Adrenal gland (tissue), 12 donors: ENCODE results near the gene PLEKHA7. TPM values are rescaled to one million over a fixed set of nuclear protein-coding genes. Genes with fewer than 3 reads are reported as not detected.

Experiments
- DNase-seq, 7 donors: peaks; one replicate each; pipeline ENCODE4 v3.0.0-alpha.2; 2019 to 2020
- H3K27ac ChIP-seq, 5 donors: fragments of 200-600 bp; sonication (generic) in 4 of 5; 1 replicate in 3 of 5; 2 replicates in 2 of 5; pipeline versions ENCODE4 v1.5.1 to v1.8.0; 2016 to 2020; ENCODE audit warnings: mild to moderate bottlenecking in 1 of 5
- H3K27me3 ChIP-seq: fragments of 200-600 bp; 2 replicates; pipeline ENCODE4 v1.8.0; 2021
- H3K36me3 ChIP-seq, 2 donors: fragments of 200-600 bp; replicated peaks in 1 of 2; 1 replicate in 1 of 2; 2 replicates in 1 of 2; pipeline versions ENCODE4 v1.5.1 to v1.8.0; 2018 to 2022
- H3K4me1 ChIP-seq, 2 donors: fragments of 200-600 bp; replicated peaks in 1 of 2; 1 replicate in 1 of 2; 2 replicates in 1 of 2; pipeline versions ENCODE4 v1.5.1 to v1.8.0; 2018 to 2021
- H3K4me3 ChIP-seq, 4 donors: fragments of 200-600 bp; sonication (generic) in 3 of 4; one replicate each; pipeline ENCODE4 v1.5.1; 2016 to 2018
- H3K9me3 ChIP-seq, 3 donors: fragments of 200-600 bp; sonication (generic) in 1 of 3; replicated peaks in 1 of 3; 1 replicate in 2 of 3; 2 replicates in 1 of 3; pipeline versions ENCODE4 v1.5.1 to v1.8.0; 2016 to 2021
- POLR2A ChIP-seq, 2 donors: fragments of 450-650 bp; IDR thresholded peaks; one replicate each; pipeline ENCODE4 v1.6.1; 2017; ENCODE audit warnings: antibody characterized with exemption in 2 of 2, mild to moderate bottlenecking in 2 of 2, moderate library complexity in 1 of 2
- WGBS, 4 donors: extraction: QIAGEN DNeasy Blood & Tissue Kit in 2 of 4; methylation state at CpG; one replicate each; pipeline versions ENCODE4 v1.1.5 to v1.1.7; 2013 to 2017; 5-methylcytosine and 5-hydroxymethylcytosine counted together
- intact Hi-C, 2 donors: fragments of 100-400 bp; cut with DNase I; formaldehyde crosslinking; loops; one replicate each; pipeline versions ENCODE4 v1.14.1 to v1.15.0; 2022 to 2023
- polyA plus RNA-seq, 3 donors: library from polyadenylated mRNA; stranded (reverse); fragments of 200-250 nt in 2 of 3; fragments of 350-450 nt in 1 of 3; fragmentation: Illumina TruSeq in 1 of 3; extraction: RNeasy Lipid Tissue Mini Kit (QIAGEN cat#74804) in 1 of 3; gene quantifications; one replicate each; pipeline ENCODE4 v1.2.3, GENCODE V29; 2013 to 2014
- total RNA-seq, 9 donors: library from RNA; depleted of rRNA in 4 of 9; stranded (reverse); fragments of >200 nt in 4 of 9; fragments of 120-200 nt in 1 of 9; fragmentation: NEBNext Ultra II Directional in 1 of 9; extraction: Animal tissue kit (Norgen Biotek cat#: 25700) in 1 of 9; gene quantifications; one replicate each; pipeline versions ENCODE4 v1.1.0 to v1.2.4, GENCODE V29; 2013 to 2023
- TF ChIP-seq, protein P1 (sequence below), 6 experiments: fragments of 450-650 bp in 4 of 6; fragments of 200-600 bp in 2 of 6; sonication (generic) in 1 of 6; IDR thresholded peaks; 1 replicate in 5 of 6; 2 replicates in 1 of 6; pipeline versions ENCODE4 v1.5.1 to v1.8.0; 2016 to 2021; ENCODE audit warnings: antibody characterized with exemption in 6 of 6, mild to moderate bottlenecking in 2 of 6, moderate library complexity in 1 of 6
- donor health status: healthy with polysubstance abuse.
- donor health status: Bipolar disorder and iron deficiency.
- donor health status: DM: yes; HTN: yes; CAD: no.
- donor health status: DM: no; HTN: no; CAD: no.
- donor health status: DM: no; HTN: no; CAD: no.
- donor health status: DM: yes; HTN: yes; CAD: no.

PLEKHA7 gene
- total and polyA plus RNA-seq, 12 donors, result 0.54 to 23.7 (median 2.7) TPM

DNA sequence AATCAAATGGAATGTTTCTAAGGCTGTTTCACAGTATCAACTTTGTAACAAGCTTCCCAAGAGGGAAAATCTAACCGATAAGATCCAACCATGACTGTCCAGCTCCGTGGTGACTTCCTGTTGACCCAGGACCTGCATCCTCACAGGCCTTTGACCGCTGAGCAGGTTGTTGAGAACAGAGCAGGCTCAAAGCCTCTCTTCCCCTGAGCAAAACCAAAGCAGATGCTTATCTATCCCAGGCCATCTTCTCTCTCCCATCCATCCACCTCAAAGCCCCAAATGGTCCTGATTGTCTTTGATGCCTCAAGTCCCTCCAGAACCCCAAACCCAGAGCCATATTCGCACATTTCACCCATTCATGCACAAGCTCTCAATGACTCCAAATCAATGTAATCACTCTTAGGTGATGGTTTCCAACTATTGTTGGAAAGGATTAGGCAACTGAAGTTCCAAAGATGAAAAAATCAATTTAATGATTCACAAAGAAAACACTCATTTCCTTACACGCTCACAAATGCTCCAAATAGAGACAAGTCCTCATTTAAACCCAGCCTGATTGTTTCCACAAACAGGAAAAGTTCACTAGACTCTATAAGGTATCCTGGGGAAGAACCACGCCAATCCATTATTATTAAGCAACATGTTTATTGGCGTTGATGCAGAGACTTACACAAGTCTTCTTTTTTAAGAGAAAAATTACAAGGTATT, 227.0 kb downstream of the PLEKHA7 start:
- TF ChIP-seq, protein P1, sequence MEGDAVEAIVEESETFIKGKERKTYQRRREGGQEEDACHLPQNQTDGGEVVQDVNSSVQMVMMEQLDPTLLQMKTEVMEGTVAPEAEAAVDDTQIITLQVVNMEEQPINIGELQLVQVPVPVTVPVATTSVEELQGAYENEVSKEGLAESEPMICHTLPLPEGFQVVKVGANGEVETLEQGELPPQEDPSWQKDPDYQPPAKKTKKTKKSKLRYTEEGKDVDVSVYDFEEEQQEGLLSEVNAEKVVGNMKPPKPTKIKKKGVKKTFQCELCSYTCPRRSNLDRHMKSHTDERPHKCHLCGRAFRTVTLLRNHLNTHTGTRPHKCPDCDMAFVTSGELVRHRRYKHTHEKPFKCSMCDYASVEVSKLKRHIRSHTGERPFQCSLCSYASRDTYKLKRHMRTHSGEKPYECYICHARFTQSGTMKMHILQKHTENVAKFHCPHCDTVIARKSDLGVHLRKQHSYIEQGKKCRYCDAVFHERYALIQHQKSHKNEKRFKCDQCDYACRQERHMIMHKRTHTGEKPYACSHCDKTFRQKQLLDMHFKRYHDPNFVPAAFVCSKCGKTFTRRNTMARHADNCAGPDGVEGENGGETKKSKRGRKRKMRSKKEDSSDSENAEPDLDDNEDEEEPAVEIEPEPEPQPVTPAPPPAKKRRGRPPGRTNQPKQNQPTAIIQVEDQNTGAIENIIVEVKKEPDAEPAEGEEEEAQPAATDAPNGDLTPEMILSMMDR (IDR thresholded peaks at IDR 0.05), result no peak
- TF ChIP-seq POLR2A (IDR thresholded peaks at IDR 0.05), result no peak
- peaks cover 4 to 15% of the 10 kb centered on the region in 2 donors for H3K4me1 ChIP-seq
- no peaks in the 10 kb centered on the region for H3K36me3 ChIP-seq
- no peaks in the 10 kb centered on the region for H3K9me3 ChIP-seq
- DNase-seq, result no peak
- intact Hi-C loops, result loop anchor here (10.0 kb wide), 1 partner anchor 278 kb away; no protein-coding TSS in a partner anchor
- H3K4me3 ChIP-seq, result no peak overlapping the region
- WGBS, 4 donors, result 82 to 88% (median 87%) methylated on average over 7 of the region's 7 CpGs
- no peaks in the 10 kb centered on the region for H3K27me3 ChIP-seq
- H3K27ac ChIP-seq, result no peak overlapping the region

DNA sequence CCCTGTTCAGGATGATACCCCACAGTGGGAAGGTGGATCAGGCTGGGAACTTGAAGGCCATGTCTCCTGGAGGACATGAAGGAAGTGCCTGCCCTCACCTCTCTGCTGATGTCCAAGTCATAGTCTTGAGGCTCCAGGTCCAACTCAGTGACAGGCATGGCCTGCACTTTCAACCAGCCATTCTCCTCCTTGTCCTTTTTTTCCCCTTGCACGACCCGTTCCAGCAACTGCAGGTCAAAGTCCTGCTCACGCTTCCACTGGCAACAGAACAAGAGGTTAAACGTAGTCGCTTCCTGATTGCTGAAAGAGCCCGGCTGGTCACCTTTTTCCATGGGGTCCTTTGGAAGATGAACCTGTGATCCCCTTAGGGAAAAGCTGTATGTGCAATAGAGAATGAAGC, 228.1 kb downstream of the PLEKHA7 start:
- Histone ChIP-seq H3K4me1 (peaks cover under 1 to 7% of the 10 kb centered on the region in 2 donors), H3K4me3 (no peak overlapping the region), H3K9me3 (no peaks in the 10 kb centered on the region), H3K27ac (no peak overlapping the region), H3K27me3 (no peaks in the 10 kb centered on the region), H3K36me3 (no peaks in the 10 kb centered on the region)
- intact Hi-C loops, result loop anchor here (10.0 kb wide), 1 partner anchor 279 kb away; no protein-coding TSS in a partner anchor
- TF ChIP-seq POLR2A (IDR thresholded peaks at IDR 0.05), result no peak
- TF ChIP-seq, protein P1 (IDR thresholded peaks at IDR 0.05), result no peak
- 83 to 87% (median 83%) methylated on average over 6 of the region's 6 CpGs for WGBS, 4 donors
- DNase-seq, result no peak

DNA sequence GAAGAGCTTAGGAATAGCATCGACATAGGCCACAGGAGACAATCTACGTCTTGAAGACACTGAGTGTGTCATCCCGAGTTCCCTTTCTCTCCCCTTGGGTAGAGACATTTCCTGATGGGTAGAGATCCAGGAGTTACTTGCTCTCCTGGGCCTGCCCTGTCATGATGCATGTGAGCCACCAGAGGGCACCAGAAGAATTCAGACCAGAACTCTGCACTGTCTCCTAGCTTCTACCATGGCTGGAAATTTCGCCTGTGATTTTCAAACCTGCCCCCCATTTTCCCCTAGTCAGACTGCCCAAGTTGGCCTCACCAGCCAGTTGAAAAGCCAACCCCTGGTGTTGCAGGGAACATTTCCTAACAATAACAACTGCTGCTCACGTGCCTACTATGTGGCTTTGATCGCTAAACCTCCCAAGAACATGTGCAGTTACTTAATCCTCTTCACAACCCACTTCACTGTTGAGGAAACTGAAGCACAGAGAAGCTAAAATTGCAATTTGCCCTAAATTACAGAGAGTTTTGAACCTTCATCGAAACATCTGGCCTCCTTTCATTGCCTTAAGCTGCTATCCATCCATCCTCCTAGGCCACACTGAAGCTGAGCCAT, 228.6 kb downstream of the PLEKHA7 start:
- Histone ChIP-seq H3K9me3 (no peaks in the 10 kb centered on the region), H3K4me1 (peaks cover 0 to 7% of the 10 kb centered on the region in 2 donors), H3K27ac (no peak overlapping the region), H3K4me3 (no peak overlapping the region), H3K36me3 (no peaks in the 10 kb centered on the region), H3K27me3 (no peaks in the 10 kb centered on the region)
- 41 to 89% (median 51%) methylated on average over 3 to 7 of the region's 7 CpGs for WGBS, 4 donors
- intact Hi-C loops, result loop anchor here (10.0 kb wide), 1 partner anchor 279 kb away; no protein-coding TSS in a partner anchor
- no peak for TF ChIP-seq POLR2A (IDR thresholded peaks at IDR 0.05)
- TF ChIP-seq, protein P1 (IDR thresholded peaks at IDR 0.05), result peak; percentile 79 to 86 (median 82)
- DNase-seq, result peak; percentile 69 to 89 (median 80)

DNA sequence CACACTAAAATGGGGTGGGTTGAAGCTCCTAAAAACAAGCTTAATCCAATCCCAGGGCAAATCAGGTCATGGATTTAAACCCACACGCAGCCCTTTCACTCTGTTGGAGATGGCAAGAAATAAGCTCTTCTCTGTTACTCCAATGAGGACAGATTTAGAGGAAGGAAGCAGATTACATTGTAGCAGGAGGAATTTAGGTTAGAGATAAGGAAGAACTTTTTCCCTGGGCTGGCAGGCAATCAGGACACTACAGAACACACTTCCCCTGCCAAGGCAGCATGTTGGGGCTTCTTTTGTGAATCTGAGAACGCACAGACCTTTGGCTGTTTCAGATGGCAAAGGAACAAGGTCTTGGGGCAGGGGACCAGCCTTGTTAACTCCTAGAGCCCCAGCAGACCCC, 229.5 kb downstream of the PLEKHA7 start:
- intact Hi-C loops, result loop anchor here (10.0 kb wide), 1 partner anchor 280 kb away; no protein-coding TSS in a partner anchor
- no peaks in the 10 kb centered on the region for H3K36me3 ChIP-seq
- H3K4me3 ChIP-seq, result no peak overlapping the region
- peaks cover 0 to 7% of the 10 kb centered on the region in 2 donors for H3K4me1 ChIP-seq
- no peak overlapping the region for H3K27ac ChIP-seq
- H3K27me3 ChIP-seq, result no peaks in the 10 kb centered on the region
- no peaks in the 10 kb centered on the region for H3K9me3 ChIP-seq
- 65 to 78% (median 73%) methylated on average over 2 of the region's 2 CpGs for WGBS, 4 donors
- TF ChIP-seq, protein P1 (IDR thresholded peaks at IDR 0.05), result no peak
- TF ChIP-seq POLR2A (IDR thresholded peaks at IDR 0.05), result no peak
- no peak for DNase-seq
